CD4-positive, alpha-beta T cell treated with Interleukin-17A for 4 hours (primary cell): ENCODE results near the gene SMYD5.
"Not testable (repeated sequence)": the region's sequence is repeated elsewhere in the genome, so short reads cannot be mapped to it uniquely, and the experiment has no call there.

Source experiments
- DNase-seq: peaks from one replicate; pipeline ENCODE4 v3.0.0-alpha.2; 2020; ENCODE audit warnings: mixed read lengths

The SMYD5 gene

GRCh38 chr2:73262108-73262651 lies 48.1 kb downstream of the SMYD5 start:
- DNase-seq, result no peak

- DNase-seq, result not testable (repeated sequence)
These were observed 48.8 kb downstream of the SMYD5 start for GRCh38 chr2:73262691-73263429.

- no peak for DNase-seq
These were observed 49.7 kb downstream of the SMYD5 start for GRCh38 chr2:73263540-73264331.

GRCh38 chr2:73264332-73264606 lies 50.2 kb downstream of the SMYD5 start:
- DNase-seq, result no peak

- no peak for DNase-seq
These were observed 50.7 kb downstream of the SMYD5 start for GRCh38 chr2:73264783-73265182.

- DNase-seq, result no peak
These were observed 51.4 kb downstream of the SMYD5 start for GRCh38 chr2:73265298-73266060.

GRCh38 chr2:73266061-73266901 lies 52.2 kb downstream of the SMYD5 start:
- no peak for DNase-seq

- no peak for DNase-seq
These were observed 53.0 kb downstream of the SMYD5 start for GRCh38 chr2:73267008-73267407.

GRCh38 chr2:73268366-73268829 lies 54.4 kb downstream of the SMYD5 start:
- DNase-seq, result no peak

GRCh38 chr2:73268830-73269685 lies 55.0 kb downstream of the SMYD5 start:
- DNase-seq, result peak; percentile 87

- DNase-seq, result no peak
These were observed 55.8 kb downstream of the SMYD5 start for GRCh38 chr2:73269686-73270465.

- DNase-seq, result no peak
These were observed 58.2 kb downstream of the SMYD5 start for GRCh38 chr2:73272270-73272669.
